HG02763 (cell line): ENCODE results near the gene TMEM192.
"Not testable (repeated sequence)": the region's sequence is repeated elsewhere in the genome, so short reads cannot be mapped to it uniquely, and the experiment has no call there.

Source experiments
- ATAC-seq: cut with Tn5 transposase; IDR thresholded peaks from one replicate; pipeline ENCODE4 v1.9.1; 2021; ENCODE audit warnings: mild to moderate bottlenecking, moderate library complexity; ENCODE audit not compliant: unreplicated experiment

The TMEM192 gene

DNA sequence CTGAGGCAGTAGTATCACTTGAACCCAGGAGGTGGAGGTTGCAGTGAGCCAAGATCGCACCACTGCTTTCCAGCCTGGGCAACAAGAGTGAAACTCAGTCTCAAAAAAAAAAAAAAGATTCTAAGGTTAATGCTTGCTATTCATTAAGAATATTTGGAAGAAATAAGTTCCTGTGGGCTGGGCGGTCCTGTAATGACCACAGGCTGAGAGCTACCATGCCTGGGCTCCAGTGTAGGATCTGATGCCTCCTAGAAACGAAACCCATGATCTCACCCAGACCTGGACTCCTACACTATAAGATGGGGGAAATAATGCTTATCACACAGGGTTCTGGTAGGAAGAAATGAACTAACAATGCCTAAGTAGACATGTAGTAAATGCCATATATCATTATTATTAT lies 17.8 kb downstream of the TMEM192 start:
- no peak for ATAC-seq

DNA sequence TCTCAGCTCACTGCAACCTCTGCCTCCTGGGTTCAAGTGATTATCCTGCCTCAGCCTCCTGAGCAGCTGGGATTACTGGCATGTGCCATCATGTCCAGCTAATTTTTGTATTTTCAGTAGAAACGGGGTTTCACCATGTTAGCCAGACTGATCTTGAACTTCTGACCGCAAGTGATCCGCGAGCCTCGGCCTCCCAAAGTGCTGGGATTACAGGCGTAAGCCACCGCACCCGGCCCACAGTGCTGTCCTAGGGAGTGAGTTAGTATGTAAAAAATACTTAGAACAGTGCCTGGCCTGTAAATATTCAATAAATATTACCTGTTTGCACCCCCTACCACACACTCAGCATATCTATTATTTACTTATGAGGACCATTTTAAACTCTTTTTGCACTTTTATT lies 20.5 kb downstream of the TMEM192 start:
- ATAC-seq = not testable (repeated sequence)

DNA sequence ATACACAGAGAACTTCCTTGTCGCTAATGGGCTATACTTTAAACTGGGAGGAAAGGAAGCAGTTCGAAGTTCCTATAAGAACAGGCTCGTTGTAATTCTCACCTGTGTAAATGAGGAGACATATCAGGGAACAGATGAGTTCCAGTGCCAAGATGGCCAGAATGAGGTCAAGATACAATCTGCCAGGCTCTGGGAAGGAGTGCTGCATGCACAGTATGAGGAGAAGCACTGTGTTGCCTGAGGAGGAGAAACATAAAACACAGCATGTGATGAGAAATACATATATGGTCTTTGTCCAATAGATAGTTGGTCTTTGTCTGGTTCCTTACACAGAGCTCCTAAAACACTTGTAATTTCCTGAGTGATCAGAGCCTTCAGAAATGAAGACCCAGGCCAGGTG lies 24.3 kb downstream of the TMEM192 start:
- ATAC-seq = no peak

DNA sequence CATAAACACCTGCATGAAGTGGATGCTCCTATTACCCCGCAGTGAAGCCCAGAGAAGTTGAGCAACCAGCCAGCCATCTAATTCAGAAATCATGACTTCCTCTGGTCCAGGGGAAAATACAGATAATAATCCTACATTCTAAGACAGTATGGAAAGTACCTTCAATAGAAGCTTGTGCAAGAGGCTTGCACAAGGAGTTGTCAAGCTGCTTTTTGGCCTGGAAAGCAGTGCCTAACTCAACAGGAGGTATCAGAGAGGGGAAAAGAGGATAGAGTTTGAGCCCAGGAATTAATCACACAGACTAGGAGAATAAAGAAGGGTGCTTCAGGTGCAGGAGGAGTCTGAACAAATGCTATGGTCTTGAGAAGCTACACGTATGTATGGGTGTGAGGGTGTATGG lies 26.7 kb downstream of the TMEM192 start:
- ATAC-seq = no peak

DNA sequence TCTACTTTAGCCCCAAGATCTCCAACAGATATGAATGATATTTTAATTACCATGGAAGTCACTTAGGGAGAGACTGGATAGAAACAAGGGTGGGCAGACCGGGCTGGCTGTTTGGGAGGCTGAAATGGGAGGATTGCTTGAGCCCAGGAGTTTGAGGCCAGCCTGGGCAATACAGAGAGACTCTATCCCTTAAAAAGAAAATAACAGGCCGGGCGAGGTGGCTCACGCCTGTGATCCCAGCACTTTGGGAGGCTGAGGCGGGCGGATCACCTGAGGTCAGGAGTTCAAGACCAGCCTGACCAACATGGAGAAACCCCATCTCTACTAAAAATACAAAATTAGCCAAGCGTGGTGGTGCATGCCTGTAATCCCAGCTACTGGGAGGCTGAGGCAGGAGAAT lies 27.9 kb downstream of the TMEM192 start:
- not testable (repeated sequence) for ATAC-seq

DNA sequence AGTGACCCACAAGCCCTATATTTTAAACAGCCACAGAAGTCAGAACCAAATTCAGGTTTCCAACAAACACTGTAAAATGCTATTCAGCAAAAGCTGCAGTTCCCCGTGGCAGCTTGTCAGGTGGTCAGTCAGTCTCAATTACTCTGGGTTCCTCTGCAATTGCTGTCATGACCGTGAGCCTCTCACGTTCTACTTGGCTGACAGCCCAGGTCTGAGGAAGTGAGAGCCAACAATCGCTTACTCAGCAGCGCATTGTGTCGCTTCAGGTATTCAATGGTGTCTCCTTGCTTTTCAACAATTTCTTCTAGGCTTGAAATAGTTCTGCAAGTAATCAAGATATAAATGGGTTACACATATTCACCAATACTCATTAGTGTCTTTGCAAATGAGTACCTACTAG lies 33.2 kb downstream of the TMEM192 start:
- ATAC-seq = no peak

DNA sequence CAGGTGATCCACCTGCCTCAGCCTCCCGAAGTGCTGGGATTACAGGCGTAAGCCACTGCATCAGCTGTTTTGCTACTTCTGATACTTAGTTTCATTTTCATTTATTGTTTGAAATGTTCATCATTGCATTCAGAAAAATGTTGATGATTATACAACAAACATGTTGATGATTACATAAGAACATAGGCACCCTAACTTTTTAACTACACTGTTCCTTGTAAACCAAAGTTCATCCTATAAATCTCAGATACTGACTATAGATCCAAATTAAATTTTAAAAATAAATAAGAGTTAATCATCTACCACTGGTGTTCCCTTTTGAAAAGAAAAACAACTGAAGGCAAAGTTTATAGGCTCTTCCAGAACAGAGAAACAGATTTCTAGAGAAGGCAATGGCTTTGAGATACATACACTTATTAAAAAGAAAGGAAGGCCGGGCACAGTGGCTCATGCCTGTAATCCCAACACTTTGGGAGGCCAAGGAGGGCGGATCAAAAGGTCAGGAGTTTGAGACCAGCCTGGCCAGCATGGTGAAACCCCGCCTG lies 35.6 kb downstream of the TMEM192 start:
- ATAC-seq = no peak

DNA sequence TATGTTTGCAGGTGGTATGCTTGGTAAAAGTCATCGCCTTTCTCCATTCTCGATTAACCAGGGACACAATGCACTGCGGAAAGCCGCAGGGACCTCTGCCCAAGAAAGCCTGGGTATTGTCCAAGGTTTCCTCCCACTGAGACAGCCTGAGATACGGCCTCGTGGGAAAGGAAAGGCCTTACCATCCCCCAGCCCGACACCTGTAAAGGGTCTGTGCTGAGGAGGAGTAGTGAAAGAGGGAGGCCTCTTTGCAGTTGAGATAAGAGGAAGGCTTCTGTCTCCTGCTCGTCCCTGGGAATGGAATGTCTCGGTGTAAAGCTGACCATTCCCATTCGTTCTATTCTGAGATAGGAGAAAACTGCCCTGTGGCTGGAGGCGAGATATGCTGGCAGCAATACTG lies 39.3 kb downstream of the TMEM192 start:
- not testable (repeated sequence) for ATAC-seq

DNA sequence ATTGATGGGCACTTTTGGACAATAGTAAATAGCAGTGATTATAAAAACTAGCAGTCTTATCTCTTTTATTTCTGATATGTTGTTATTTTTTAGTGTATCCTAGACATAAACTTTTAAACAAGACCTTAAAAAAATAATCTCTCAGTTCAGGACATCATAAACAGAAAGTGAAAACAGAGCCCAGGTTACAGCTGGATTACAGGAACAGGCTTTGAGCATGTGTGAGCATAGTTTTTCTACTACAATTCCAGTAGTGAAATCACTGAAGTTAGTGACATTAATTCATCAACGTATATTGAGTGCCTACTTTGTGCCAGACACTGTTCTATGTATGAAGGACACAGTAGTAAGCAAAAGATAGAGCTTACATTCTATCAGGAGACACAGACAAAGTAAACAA lies 42.1 kb downstream of the TMEM192 start:
- no peak for ATAC-seq

DNA sequence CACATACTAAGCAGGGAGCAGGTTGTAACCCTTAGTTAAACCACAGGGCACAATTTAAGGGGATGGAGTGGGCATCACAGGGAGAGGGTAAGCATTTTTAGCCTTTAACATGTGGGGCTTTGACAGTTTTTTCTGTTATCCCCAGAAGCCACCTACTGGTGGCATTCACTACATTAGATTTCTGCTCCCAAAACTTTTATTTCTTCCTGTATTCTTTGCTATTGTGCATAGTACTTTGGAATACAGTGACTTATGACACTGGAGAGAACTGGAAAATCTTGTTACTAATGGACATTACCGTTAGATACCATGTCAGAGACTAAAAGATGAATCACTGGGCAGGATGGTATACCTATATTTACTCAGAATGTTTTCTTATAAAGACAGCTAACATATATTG lies 51.7 kb downstream of the TMEM192 start:
- no peak for ATAC-seq

DNA sequence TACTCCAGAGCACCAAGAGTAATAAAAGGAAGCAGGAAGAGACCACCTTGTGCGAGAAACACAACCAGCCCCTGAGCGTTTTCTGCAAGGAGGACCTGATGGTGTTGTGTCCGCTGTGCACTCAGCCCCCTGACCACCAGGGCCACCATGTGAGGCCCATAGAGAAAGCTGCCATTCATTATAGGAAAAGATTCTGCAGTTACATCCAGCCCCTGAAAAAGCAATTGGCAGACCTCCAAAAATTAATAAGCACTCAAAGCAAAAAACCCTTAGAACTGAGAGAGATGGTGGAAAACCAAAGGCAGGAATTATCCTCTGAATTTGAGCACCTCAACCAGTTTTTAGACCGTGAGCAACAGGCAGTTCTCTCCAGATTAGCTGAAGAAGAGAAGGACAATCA lies 53.3 kb downstream of the TMEM192 start:
- ATAC-seq = no peak

DNA sequence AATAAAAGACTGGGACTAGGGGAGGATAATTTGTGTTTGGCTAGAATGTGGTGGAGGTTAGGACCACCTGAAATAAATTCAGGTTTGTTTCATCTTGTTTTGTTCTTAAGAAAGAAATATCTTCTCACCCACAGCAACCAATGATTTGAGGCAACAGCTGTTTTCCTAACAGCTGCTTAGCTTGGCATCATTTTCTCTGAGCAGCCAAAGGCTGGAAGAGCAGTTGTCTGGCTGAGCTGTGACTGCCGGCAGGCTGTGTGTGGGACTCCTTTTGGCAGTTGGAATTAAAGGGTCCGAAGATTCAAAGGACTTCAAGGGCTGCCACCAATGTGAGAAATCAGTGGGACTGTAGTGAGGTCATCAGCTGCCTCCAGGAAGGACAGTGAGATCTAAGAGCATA lies 54.0 kb downstream of the TMEM192 start:
- no peak for ATAC-seq

DNA sequence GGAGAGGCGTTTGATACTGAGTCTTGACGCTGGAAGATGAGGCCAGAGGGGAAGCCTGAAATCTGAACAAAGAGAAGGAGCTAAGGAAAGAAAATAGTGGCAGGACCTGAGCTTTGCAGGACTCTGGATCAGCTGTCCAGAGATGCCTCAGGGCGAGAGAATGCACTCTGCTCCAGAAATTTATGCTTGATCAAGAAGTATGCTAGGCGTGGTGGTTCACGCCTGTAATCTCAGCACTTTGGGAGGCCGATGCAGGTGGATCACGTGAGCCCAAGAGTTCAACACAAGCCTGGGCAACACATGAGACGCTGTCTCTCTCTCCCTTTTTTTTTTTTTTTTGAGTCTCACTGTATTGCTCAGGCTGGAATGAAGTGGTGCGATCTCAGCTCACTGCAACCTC lies 57.1 kb downstream of the TMEM192 start:
- ATAC-seq = no peak

DNA sequence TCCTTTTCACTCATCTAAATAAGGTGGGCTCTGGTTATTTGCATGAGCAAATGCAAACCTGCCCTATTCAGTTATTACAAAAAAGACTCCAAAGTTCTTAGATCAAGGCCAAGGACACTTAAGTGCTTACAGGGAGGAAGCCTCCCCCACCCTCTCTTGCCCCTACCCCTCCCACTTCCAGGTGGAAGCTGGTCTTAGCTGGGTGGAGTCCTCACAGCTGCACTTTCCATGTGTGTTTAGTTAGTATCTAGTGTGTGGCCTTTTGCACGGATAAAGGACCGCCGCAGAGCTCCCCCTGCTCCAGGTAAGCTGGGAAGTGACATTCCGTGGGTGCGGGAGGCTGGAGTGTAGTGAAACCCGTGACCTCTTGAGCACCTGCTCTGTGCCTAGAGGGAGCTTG lies 59.0 kb downstream of the TMEM192 start, which contains the start of gene TRIM75:
Gene TRIM75 (plus strand): TSS at position 222 of the 400 bp plus-strand sequence. CDS start 5,282 bp downstream, outside the sequence.
- ATAC-seq = no peak

DNA sequence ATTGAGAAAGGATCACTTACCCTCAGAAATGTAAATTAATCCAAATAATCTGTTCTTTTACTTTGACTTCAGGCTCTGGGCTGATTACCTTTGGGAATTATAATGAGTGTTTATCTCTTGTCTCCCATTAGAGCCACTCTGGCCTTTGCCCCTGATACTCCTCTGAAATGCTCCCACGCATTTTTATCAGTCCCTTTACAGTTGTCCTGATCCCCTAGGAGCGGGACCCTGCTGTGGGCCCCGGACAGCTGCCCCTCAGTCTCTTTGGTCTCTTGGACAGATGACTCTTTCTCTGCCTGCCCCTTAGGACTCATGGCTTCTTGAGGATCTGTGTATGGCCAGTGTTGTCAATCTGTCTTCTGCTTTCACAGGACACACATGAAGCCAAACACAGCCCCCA lies 60.0 kb downstream of the TMEM192 start:
- no peak for ATAC-seq

DNA sequence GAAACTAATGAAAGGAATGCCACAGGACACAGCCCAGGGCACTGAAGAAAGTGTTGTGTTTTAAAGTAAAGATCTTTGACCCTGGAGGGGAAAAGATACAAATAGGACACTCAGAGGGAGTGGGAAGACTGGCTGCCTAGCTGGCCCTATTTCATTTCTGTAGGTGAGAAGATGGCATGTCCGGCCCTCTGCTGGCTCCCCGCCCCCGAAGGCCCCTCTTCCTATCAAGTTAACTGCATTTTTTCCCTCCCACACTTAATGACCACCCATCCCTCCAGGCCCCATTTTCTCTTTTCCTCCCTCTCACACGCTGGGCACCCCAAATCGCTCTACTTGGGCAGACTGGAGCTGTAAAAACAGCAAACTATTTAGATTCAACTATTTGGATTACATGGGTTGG lies 64.5 kb downstream of the TMEM192 start:
- no peak for ATAC-seq

DNA sequence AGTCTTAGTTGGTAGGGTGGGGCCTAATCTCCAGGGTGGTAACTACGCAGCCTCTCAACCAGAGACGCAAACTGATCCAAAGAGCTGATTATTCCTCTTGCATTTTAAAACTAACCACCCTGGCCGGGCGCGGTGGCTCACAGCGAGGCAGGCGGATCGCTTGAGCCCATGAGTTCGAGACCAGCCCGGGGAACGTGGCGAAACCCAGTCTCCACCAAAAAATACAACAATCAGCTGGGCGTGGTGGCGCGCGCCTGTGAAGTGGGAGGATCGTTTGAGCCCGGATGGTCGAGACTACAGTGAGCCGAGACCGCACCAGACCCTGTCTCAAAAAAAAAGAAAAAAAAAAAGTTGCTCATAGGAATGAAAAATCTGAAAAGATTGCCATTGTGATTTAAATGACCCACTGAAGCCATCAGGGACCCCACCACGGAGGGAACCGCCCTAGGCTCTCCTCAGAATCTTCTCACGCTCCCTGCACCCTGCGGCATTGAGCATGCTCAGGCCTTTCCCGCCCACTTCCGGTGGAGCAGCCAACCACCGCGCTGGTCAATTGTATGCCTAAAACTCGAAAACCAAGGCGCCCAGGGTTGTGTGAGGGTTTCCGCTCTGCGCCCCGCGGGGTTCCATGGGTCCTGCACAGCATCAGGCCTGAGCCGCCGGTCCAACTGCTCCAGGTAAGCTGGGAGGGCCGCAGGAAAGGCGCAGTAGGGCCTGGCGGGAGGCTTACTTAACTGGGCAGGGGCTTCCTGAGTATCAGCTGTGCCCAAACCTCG lies 81.0 kb downstream of the TMEM192 start, which contains the start of gene TRIM60:
Gene TRIM60 (plus strand): TSS at position 564 of the 776 bp plus-strand sequence. CDS start 8,074 bp downstream, outside the sequence.
- no peak for ATAC-seq

DNA sequence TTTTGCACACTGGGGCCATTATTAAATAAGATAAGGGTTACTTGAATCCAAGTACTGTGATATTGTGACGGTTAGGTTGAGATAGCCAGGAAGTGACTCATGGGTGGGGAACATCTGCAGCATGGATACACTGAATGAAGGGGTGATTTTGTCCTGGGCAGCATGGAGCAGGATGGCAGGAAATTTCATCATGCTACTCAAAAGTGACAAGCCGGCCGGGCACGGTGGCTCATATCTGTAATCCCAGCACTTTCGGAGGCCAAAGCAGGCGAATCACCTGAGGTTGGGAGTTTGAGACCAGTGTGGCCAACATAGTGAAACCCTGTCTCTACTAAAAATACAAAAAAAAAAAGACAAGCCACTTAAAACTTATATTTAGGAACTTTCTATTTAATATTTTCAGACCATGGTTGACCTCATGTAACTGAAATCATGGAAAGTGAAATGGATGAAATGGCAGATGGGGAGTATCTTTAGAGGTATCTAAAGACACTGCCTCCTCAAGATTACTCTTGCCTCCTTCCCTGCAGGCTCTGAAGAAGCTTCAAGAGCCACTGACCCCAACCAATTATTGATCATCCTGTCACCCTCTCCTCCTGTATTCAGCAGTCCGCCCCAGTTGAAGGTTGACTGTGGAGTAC lies 84.8 kb downstream of the TMEM192 start:
- no peak for ATAC-seq

DNA sequence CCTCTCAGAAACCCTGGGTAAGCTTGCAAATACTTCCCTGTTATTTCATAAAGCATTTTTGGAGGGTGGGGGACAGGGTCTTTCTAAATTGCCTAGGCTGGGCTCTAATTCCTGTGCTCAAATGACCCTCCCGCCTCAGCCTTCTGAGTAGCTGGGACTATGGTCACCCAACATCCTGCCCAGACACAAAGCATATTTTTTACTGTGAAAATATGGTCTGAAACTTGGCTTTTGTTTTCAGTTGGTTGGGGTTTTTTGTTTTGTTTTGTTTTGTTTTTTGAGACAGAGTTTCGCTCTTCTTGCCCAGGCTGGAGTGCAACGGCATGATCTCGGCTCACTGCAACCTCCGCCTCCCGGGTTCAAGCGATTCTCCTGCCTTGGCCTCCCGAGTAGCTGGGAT lies 86.9 kb downstream of the TMEM192 start:
- ATAC-seq = not testable (repeated sequence)
